HG03159 (cell line): Measurements from ENCODE around the gene PTPRN.

Experiments
- ATAC-seq: cut with Tn5 transposase; IDR thresholded peaks from one replicate; pipeline ENCODE4 v1.9.1; 2021; ENCODE audit warnings: mild to moderate bottlenecking, moderate library complexity; ENCODE audit not compliant: unreplicated experiment

Gene PTPRN

GRCh38 chr2:219308142-219309101, 779 bp downstream of the PTPRN start:
- no peak for ATAC-seq

GRCh38 chr2:219306047-219306446, 3.2 kb downstream of the PTPRN start:
- ATAC-seq, result no peak

- no peak for ATAC-seq
These were observed 5.0 kb downstream of the PTPRN start for GRCh38 chr2:219304223-219304622.

GRCh38 chr2:219302412-219302968, 6.7 kb downstream of the PTPRN start:
- ATAC-seq, result no peak

GRCh38 chr2:219300022-219300421, 9.2 kb downstream of the PTPRN start:
- ATAC-seq, result no peak

- ATAC-seq, result no peak
These were observed 9.8 kb downstream of the PTPRN start for GRCh38 chr2:219299372-219299760.

- ATAC-seq, result peak; percentile 48
These were observed 10.3 kb downstream of the PTPRN start for GRCh38 chr2:219298759-219299371.

GRCh38 chr2:219297766-219298456, 11.3 kb downstream of the PTPRN start:
- ATAC-seq, result no peak

GRCh38 chr2:219296631-219297391, 12.4 kb downstream of the PTPRN start:
- ATAC-seq, result no peak

- no peak for ATAC-seq
These were observed 13.1 kb downstream of the PTPRN start for GRCh38 chr2:219296142-219296541.

GRCh38 chr2:219294356-219295351, 14.5 kb downstream of the PTPRN start:
- peak; percentile 90 for ATAC-seq

GRCh38 chr2:219293736-219294231, 15.4 kb downstream of the PTPRN start:
- ATAC-seq, result no peak

GRCh38 chr2:219292616-219293015, 16.6 kb downstream of the PTPRN start:
- no peak for ATAC-seq

GRCh38 chr2:219291910-219292490, 17.2 kb downstream of the PTPRN start:
- ATAC-seq, result no peak

GRCh38 chr2:219291394-219291793, 17.8 kb downstream of the PTPRN start:
- no peak for ATAC-seq

- ATAC-seq, result no peak
These were observed 18.6 kb downstream of the PTPRN start for GRCh38 chr2:219290381-219291171.

GRCh38 chr2:219289537-219290361, 19.5 kb downstream of the PTPRN start:
- ATAC-seq, result no peak
